Activated CD4-positive, alpha-beta T cell treated with anti-CD3 and anti-CD28 coated beads, Interleukin-2, amount 10 ng/mL, durations not matched to agents 24 days and 14 days (primary cell): ENCODE results near the gene ADGRL3. TPM values are rescaled to one million over a fixed set of nuclear protein-coding genes. Genes with fewer than 3 reads are reported as not detected.
"Not testable (repeated sequence)": the region's sequence is repeated elsewhere in the genome, so short reads cannot be mapped to it uniquely, and the experiment has no call there.

Source experiments
- DNase-seq: peaks from one replicate; pipeline ENCODE4 v3.0.0; 2022
- H3K27ac Mint-ChIP-seq: one replicate; pipeline ENCODE4 v1.8.0; 2022; ENCODE audit warnings: mild to moderate bottlenecking, mixed read lengths
- H3K27me3 Mint-ChIP-seq: one replicate; pipeline ENCODE4 v1.8.0; 2022; ENCODE audit warnings: mixed read lengths
- H3K36me3 Mint-ChIP-seq: one replicate; pipeline ENCODE4 v1.8.0; 2022; ENCODE audit warnings: low read depth, mild to moderate bottlenecking, mixed read lengths
- H3K4me1 Mint-ChIP-seq: one replicate; pipeline ENCODE4 v1.8.0; 2021; ENCODE audit warnings: mixed read lengths
- H3K4me3 Mint-ChIP-seq: one replicate; pipeline ENCODE4 v1.8.0; 2022; ENCODE audit warnings: mild to moderate bottlenecking, moderate library complexity, mixed read lengths
- H3K9me3 Mint-ChIP-seq: one replicate; pipeline ENCODE4 v1.8.0; 2021; ENCODE audit warnings: mixed read lengths
- intact Hi-C: fragments of 100-400 bp; cut with micrococcal nuclease; formaldehyde crosslinking; loops from one replicate; pipeline ENCODE4 v1.15.1; 2023
- total RNA-seq: library from RNA; stranded (reverse); gene quantifications from 2 replicates; pipeline ENCODE4 v1.2.3, GENCODE V29; 2022

Gene ADGRL3
- total RNA-seq, 1 donor from 2014 or later, result not detected

DNA sequence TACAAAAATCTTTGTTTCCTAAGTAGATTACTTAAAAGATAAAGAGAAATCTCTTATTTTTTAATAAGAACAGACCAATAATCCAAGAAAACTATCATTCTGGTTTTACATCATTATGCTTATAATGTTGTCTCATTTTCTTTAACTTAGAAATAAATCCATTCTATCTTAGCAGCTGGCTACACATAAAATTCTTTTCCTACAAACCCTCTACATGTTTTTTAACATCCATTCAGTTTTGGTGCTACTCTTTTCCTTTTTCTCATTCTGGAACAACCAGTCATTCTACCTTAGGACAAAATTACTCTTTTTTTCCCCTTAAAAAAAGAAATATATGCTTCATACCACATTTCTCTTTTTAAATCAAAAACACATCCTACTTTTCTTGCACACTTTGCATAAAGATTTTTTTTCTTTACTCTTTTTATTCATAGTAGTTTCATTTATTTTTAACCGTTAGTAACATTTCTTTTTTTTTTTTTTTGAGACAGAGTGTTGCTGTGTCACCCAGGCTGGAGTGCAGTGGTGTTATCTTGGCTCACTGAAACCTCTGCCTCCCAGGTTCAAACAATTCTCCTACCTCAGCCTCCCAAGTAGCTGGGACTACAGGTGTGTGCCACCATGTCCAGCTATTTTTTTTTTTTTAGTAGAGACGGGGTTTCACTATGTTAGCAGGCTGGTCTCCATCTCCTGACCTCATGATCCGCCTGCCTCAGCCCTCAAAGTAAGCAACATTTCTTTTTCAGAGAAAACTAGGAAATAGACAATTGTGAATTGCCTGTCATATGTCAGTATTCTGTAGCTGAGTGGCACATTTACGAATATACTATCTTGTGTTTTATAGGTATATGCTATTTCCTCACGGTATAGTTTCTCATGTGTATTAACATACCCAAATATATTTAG is 562.8 kb downstream of the ADGRL3 start:
- no peak overlapping the region for H3K4me3 Mint-ChIP-seq
- H3K9me3 Mint-ChIP-seq, result peaks cover 9% of the 10 kb centered on the region
- no peak for DNase-seq
- no peaks in the 10 kb centered on the region for H3K36me3 Mint-ChIP-seq
- no peaks in the 10 kb centered on the region for H3K4me1 Mint-ChIP-seq
- no peaks in the 10 kb centered on the region for H3K27me3 Mint-ChIP-seq
- intact Hi-C loops, result no loop called here
- no peak overlapping the region for H3K27ac Mint-ChIP-seq

DNA sequence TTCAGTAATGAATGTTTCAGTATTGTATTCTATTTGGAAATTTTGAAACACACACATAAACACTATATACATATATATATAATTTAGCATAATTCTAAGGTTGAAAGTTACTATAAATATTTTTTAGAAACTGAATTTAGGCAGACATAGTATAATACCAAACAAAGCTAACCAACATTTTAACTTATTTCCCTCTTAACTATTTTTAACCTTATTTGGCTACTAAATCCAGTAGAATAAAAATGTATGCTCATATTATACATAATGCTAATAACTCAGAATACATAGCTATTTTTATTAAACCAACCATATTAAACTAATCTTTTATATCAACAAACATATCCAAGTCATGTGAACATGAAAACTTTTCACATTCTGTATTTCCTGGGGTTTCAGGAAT is 563.6 kb downstream of the ADGRL3 start:
- H3K4me3 Mint-ChIP-seq, result no peak overlapping the region

GRCh38 chr4:61764090-61764489 is 564.0 kb downstream of the ADGRL3 start:
- DNase-seq, H3K27me3 Mint-ChIP-seq, H3K4me3 Mint-ChIP-seq, H3K9me3 Mint-ChIP-seq, intact Hi-C loops, H3K27ac Mint-ChIP-seq, H3K4me1 Mint-ChIP-seq, H3K36me3 Mint-ChIP-seq: not testable (repeated sequence)

More for the DNA sequence above, 563.6 kb downstream of the ADGRL3 start:
- no peak for DNase-seq
- H3K4me1 Mint-ChIP-seq, result no peaks in the 10 kb centered on the region
- H3K27ac Mint-ChIP-seq, result no peak overlapping the region
- H3K9me3 Mint-ChIP-seq, result peaks cover 9% of the 10 kb centered on the region
- H3K36me3 Mint-ChIP-seq, result no peaks in the 10 kb centered on the region
- intact Hi-C loops, result no loop called here
- no peaks in the 10 kb centered on the region for H3K27me3 Mint-ChIP-seq

- intact Hi-C loops, H3K27ac Mint-ChIP-seq, H3K27me3 Mint-ChIP-seq, H3K9me3 Mint-ChIP-seq, H3K36me3 Mint-ChIP-seq, H3K4me1 Mint-ChIP-seq, H3K4me3 Mint-ChIP-seq, DNase-seq: not testable (repeated sequence)
Measured at GRCh38 chr4:61769444-61770167, 569.5 kb downstream of the ADGRL3 start.

- DNase-seq, result no peak
- H3K36me3 Mint-ChIP-seq, result no peaks in the 10 kb centered on the region
- H3K4me3 Mint-ChIP-seq, result no peak overlapping the region
- no peaks in the 10 kb centered on the region for H3K4me1 Mint-ChIP-seq
- H3K27me3 Mint-ChIP-seq, result no peaks in the 10 kb centered on the region
- H3K27ac Mint-ChIP-seq, result no peak overlapping the region
- peaks cover 9% of the 10 kb centered on the region for H3K9me3 Mint-ChIP-seq
- intact Hi-C loops, result no loop called here
Measured at GRCh38 chr4:61770456-61770855, 570.3 kb downstream of the ADGRL3 start.

GRCh38 chr4:61771056-61771455 is 570.9 kb downstream of the ADGRL3 start:
- intact Hi-C loops, result no loop called here
- no peak for DNase-seq
- H3K36me3 Mint-ChIP-seq, result no peaks in the 10 kb centered on the region
- no peaks in the 10 kb centered on the region for H3K27me3 Mint-ChIP-seq
- H3K4me1 Mint-ChIP-seq, result no peaks in the 10 kb centered on the region
- no peak overlapping the region for H3K27ac Mint-ChIP-seq
- H3K9me3 Mint-ChIP-seq, result peaks cover 4% of the 10 kb centered on the region
- no peak overlapping the region for H3K4me3 Mint-ChIP-seq

DNA sequence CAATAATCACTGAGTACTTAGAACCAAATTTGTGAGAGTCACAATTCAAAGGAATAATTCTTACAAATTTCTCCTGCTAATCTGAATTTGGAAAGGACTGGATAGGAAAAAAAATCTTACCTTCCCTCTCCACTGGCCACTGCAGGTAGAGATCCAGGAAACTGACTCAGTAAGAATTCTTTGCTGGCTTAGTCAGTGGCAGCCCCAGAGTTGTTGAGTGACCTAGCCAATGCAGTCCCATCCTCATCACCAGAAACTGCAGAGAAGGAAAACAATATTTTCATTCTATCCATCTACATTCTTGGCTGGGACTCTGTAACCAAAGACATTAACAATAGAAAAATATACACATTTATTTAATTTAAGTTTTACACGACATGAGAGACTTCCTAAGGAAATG is 572.0 kb downstream of the ADGRL3 start:
- Mint-ChIP-seq H3K9me3 (peaks cover 3% of the 10 kb centered on the region), H3K36me3 (no peaks in the 10 kb centered on the region), H3K27me3 (no peaks in the 10 kb centered on the region), H3K27ac (no peak overlapping the region), H3K4me3 (no peak overlapping the region), H3K4me1 (no peaks in the 10 kb centered on the region)
- DNase-seq, result no peak
- intact Hi-C loops, result no loop called here

DNA sequence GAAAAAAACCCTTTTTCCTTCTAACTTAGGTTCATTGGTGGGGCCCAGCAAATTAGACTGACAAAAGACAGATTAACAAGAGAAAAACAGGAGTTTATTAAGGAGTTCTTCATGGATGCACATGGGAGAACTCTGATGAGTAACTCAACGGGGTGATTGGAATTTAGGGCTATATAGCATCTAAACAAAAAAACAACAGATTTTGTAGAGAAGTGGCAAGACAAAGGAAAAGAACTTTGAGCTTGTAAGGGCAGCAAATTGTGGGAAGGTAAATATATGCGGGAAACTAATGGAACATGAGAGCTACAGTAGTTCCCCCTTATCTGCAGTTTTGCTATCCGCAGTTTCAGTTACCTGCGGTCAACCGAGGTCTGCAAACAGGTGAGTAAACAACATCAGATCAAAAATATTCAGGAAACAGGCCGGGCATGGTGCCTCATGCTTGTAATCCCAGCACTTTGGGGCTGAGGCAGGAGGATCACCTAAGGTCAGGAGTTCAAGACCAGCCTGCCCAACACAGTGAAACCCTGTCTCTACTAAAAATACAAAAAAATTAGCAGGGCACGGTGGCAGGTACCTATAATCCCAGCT is 573.6 kb downstream of the ADGRL3 start:
- H3K27me3 Mint-ChIP-seq, result no peaks in the 10 kb centered on the region
- no peaks in the 10 kb centered on the region for H3K9me3 Mint-ChIP-seq
- H3K4me1 Mint-ChIP-seq, result no peaks in the 10 kb centered on the region
- H3K4me3 Mint-ChIP-seq, result no peak overlapping the region
- no peaks in the 10 kb centered on the region for H3K36me3 Mint-ChIP-seq
- H3K27ac Mint-ChIP-seq, result no peak overlapping the region
- DNase-seq, result no peak
- intact Hi-C loops, result no loop called here

GRCh38 chr4:61782133-61782532 is 582.0 kb downstream of the ADGRL3 start:
- no peak for DNase-seq
- Mint-ChIP-seq H3K27ac (no peak overlapping the region), H3K4me1 (no peaks in the 10 kb centered on the region), H3K36me3 (no peaks in the 10 kb centered on the region), H3K4me3 (no peak overlapping the region), H3K9me3 (no peaks in the 10 kb centered on the region), H3K27me3 (no peaks in the 10 kb centered on the region)
- intact Hi-C loops, result no loop called here

DNA sequence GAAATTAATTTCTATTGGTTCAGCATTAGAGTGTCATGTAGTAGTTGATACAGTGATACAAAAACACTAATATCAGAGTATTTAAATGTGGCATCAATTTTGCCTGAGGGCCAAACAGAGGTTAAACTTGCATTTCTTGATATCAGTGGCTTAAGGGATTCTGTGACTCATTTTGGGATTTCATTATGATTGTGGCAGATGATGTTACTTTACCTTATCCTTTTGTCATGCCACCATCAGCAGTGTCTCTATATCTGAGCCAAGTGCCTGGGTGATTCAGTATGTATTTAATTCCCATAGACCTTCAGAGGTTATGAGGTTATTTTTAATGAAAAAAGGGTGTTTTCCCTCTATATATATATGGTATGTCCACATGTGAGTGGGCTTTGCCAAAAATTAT is 582.9 kb downstream of the ADGRL3 start:
- no peak overlapping the region for H3K4me3 Mint-ChIP-seq
- no peak for DNase-seq
- no peaks in the 10 kb centered on the region for H3K36me3 Mint-ChIP-seq

DNA sequence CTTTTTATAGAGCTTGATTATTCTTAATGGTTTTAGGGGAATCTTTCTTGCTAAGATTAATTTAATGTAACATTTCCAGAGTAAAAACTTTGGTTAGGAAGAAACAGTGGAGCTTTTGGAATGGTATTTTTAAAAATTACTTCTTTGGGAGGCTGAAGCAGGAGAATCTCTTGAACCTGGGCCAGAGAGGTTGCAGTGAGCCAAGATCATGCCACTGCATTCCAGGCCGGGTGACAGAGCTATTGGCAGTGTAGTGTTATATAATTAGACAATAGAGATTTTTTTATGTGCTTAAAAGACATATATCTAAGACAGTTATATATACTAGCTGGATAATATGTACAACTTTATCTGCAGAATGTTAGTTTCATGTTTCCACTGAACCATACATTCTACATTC is 585.6 kb downstream of the ADGRL3 start:
- H3K27me3 Mint-ChIP-seq, result no peaks in the 10 kb centered on the region
- H3K27ac Mint-ChIP-seq, result no peak overlapping the region
- H3K4me1 Mint-ChIP-seq, result no peaks in the 10 kb centered on the region
- H3K36me3 Mint-ChIP-seq, result no peaks in the 10 kb centered on the region
- no peaks in the 10 kb centered on the region for H3K9me3 Mint-ChIP-seq
- DNase-seq, result no peak
- H3K4me3 Mint-ChIP-seq, result no peak overlapping the region
- intact Hi-C loops, result no loop called here

More for the DNA sequence above, 582.9 kb downstream of the ADGRL3 start:
- H3K27ac Mint-ChIP-seq, result no peak overlapping the region
- H3K27me3 Mint-ChIP-seq, result no peaks in the 10 kb centered on the region
- no peaks in the 10 kb centered on the region for H3K9me3 Mint-ChIP-seq
- intact Hi-C loops, result no loop called here
- H3K4me1 Mint-ChIP-seq, result no peaks in the 10 kb centered on the region

DNA sequence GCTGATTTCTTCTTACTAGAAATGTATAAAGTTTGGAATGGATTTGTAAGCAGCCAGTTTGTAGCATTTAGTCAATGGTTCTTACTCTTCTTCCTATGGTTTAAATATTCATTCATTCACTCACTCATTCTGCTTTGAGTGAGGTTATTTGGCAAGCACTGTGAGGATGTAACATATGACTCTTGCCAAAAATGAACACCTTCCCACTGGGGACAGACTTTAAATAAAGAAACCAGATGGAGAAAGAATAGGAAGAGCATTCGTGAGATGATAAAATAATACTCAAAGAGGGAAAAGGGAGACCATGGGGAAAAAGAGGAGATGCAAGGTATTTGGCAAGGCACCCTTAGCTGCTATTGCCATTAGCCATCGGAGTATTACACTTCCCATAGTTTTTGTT is 586.1 kb downstream of the ADGRL3 start:
- H3K4me1 Mint-ChIP-seq, result no peaks in the 10 kb centered on the region
- intact Hi-C loops, result no loop called here
- no peaks in the 10 kb centered on the region for H3K9me3 Mint-ChIP-seq
- no peak overlapping the region for H3K4me3 Mint-ChIP-seq
- no peaks in the 10 kb centered on the region for H3K36me3 Mint-ChIP-seq
- no peak for DNase-seq
- H3K27me3 Mint-ChIP-seq, result no peaks in the 10 kb centered on the region
- H3K27ac Mint-ChIP-seq, result no peak overlapping the region

DNA sequence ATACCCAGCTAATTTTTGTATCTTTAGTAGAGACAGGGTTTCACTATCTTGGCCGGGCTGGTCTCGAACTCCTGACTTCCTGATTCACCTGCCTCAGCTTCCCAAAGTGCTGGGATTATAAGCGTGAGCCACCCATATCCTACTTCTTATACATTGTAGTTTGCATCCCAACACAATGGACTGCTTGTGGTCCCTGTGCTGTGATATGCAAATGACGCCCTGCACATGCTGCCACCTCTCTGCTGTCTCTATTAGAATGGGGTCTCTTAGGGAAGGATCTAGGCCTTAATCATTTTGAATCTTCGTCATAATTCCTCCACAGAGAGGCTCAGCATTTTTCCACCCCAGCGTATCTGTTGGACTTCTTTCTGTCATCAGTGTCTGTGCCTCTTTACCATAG is 595.9 kb downstream of the ADGRL3 start:
- H3K27me3 Mint-ChIP-seq, result no peaks in the 10 kb centered on the region
- H3K36me3 Mint-ChIP-seq, result no peaks in the 10 kb centered on the region
- H3K4me1 Mint-ChIP-seq, result no peaks in the 10 kb centered on the region
- H3K9me3 Mint-ChIP-seq, result peaks cover 7% of the 10 kb centered on the region
- DNase-seq, result no peak
- no peak overlapping the region for H3K27ac Mint-ChIP-seq
- no peak overlapping the region for H3K4me3 Mint-ChIP-seq
- intact Hi-C loops, result no loop called here

- peaks cover 3% of the 10 kb centered on the region for H3K9me3 Mint-ChIP-seq
- no peaks in the 10 kb centered on the region for H3K36me3 Mint-ChIP-seq
- intact Hi-C loops, result no loop called here
- no peaks in the 10 kb centered on the region for H3K4me1 Mint-ChIP-seq
- no peak for DNase-seq
- no peak overlapping the region for H3K27ac Mint-ChIP-seq
- no peaks in the 10 kb centered on the region for H3K27me3 Mint-ChIP-seq
- H3K4me3 Mint-ChIP-seq, result no peak overlapping the region
Measured at GRCh38 chr4:61799794-61800193, 599.7 kb downstream of the ADGRL3 start.
